GM12891 (cell line): Measurements from ENCODE around the gene LYPD8.

Experiments used
- DNase-seq: peaks from one replicate; pipeline ENCODE4 v3.0.0; 2011; ENCODE audit warnings: low spot score; ENCODE audit not compliant: insufficient read length
- FAIRE-seq: peaks from 2 replicates; lab custom pipeline; 2011; peaks lifted over from hg19 to GRCh38; lab: Jason Lieb, UNC
- PAX5 ChIP-seq: IDR thresholded peaks from 2 replicates; pipeline ENCODE4 v1.6.1; 2011; ENCODE audit warnings: low read length, moderate library complexity, mild to moderate bottlenecking; ENCODE audit not compliant: insufficient read depth, severe bottlenecking
- POLR2A ChIP-seq: IDR thresholded peaks from 2 replicates; pipeline ENCODE4 v1.6.1; 2011; ENCODE audit warnings: low read depth, low read length, control low read depth
- POLR2AphosphoS5 ChIP-seq: IDR thresholded peaks from 2 replicates; pipeline ENCODE4 v1.6.1; 2011; ENCODE audit warnings: low read depth, low read length, control low read depth
- POU2F2 ChIP-seq: IDR thresholded peaks from 2 replicates; pipeline ENCODE4 v1.6.1; 2011; ENCODE audit warnings: low read depth, mild to moderate bottlenecking, control low read depth, low read length, moderate library complexity
- SPI1 ChIP-seq: IDR thresholded peaks from 2 replicates; pipeline ENCODE4 v1.6.1; 2011; ENCODE audit warnings: low read depth, low read length, control low read depth
- TAF1 ChIP-seq: IDR thresholded peaks from 2 replicates; pipeline ENCODE4 v1.6.1; 2011; ENCODE audit warnings: low read depth, low read length, control low read depth

The LYPD8 gene

DNA sequence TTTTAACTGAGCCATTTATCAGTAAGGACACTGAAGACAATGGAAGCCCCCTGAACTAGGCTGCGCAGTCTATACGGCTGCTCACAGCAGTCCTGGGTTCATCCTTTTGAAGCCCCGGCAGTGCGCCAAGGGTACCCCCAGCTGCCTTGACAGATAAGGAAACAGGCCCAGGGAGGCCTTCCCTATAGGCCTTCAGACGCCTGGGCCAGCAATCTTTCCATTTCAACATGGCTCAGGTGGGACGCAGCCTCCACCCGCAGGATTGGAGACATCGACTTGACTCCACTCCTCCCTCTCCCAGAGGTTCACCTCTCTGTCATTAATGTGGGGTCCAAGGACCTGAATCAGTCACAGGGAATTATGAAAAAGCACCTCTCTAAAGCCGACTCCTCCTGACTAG, 2.8 kb upstream of the LYPD8 start:
- FAIRE-seq (no peak), DNase-seq (no peak)
- TF ChIP-seq PAX5: no peak
- TF ChIP-seq SPI1: no peak

DNA sequence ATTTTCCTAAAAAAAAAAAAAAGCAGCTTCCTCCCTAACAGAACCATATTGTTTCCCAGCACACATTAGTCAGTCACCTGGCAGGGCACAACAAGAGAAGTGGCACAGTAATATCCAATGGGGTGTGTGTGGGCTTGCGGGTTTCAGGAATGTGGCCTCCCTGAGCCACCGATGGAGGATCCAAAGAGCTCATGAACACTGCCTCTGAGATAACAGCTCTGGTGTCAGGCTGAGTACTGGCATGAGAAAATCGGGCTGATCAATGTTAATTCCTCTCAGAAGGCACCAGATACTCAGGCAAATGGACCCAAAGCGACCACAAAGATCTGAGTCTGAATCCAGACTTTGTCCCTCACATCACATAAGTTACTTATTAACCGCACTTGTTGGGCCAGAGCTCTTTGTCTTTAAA, 2.2 kb upstream of the LYPD8 start:
- TF ChIP-seq POLR2AphosphoS5 (no peak), POU2F2 (no peak), SPI1 (no peak), POLR2A (no peak), PAX5 (no peak), TAF1 (no peak)
- DNase-seq: no peak
- FAIRE-seq: no peak

DNA sequence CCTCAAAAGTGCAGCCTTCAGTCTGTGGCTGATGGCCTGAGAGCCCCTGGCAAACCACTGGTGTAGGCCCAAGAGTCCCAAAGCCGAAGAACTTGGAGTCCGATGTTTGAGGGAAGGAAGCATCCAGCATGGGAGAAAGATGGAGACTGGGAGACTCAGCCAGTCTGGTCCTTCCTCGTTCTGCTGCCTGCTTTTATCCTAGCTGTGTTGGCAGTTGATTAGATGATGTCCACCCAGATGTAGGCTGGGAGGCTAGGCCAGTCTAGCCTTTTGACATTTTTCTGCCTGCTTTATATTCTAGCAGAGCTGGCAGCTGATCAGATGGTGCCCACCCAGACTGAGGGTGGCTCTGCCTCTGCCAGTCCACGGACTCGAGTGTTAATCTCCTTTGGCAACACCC, 1.1 kb upstream of the LYPD8 start:
- no peak for TF ChIP-seq POLR2A
- TF ChIP-seq TAF1: no peak
- TF ChIP-seq SPI1: no peak
- no peak for TF ChIP-seq POLR2AphosphoS5
- no peak for TF ChIP-seq PAX5
- no peak for FAIRE-seq
- no peak for DNase-seq

DNA sequence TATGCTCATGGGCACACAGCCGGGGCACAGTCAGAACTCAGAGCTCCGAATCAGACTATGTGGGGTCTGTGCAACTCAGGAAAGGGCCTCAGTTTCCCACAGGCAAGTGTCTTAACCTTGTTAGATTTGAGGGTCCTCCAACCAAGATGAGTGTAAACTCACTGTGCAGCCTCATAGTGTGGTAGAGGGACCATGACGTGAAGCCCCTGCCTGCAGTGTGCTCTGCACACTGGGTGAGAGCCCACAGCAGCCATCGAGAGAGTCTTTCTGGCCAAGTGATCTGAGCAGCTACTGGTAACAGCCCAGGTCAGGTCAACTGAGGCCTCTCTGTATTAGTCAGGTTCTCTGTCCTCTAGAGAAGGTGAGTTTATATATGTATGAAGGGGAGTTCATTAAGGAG, 592 bp upstream of the LYPD8 start:
- FAIRE-seq: no peak
- no peak for DNase-seq
- TF ChIP-seq TAF1 (no peak), PAX5 (no peak), POLR2AphosphoS5 (no peak), POLR2A (no peak), POU2F2 (no peak), SPI1 (no peak)

DNA sequence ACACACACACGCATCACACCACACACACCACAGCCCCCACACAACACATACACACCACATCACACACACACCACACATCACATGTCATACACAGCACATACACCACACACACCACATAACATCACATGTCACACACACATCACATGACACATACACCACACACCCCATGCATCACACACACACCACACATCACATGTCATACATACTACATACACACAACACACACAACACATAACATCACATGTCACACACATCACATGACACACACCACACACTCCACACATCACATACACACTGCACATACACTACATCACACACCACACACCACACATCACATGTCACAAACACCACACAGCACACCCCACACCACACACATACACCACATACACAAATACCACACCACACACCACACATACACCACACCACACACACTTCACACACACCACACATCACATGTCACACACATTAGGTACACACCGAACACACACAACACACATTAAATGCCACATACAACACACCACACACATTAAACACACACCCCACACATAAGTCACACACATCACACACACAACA, 1.8 kb downstream of the LYPD8 start:
- DNase-seq: no peak
- no peak for FAIRE-seq
- TF ChIP-seq POLR2A (no peak), TAF1 (no peak), PAX5 (no peak), SPI1 (no peak), POU2F2 (no peak), POLR2AphosphoS5 (no peak)

DNA sequence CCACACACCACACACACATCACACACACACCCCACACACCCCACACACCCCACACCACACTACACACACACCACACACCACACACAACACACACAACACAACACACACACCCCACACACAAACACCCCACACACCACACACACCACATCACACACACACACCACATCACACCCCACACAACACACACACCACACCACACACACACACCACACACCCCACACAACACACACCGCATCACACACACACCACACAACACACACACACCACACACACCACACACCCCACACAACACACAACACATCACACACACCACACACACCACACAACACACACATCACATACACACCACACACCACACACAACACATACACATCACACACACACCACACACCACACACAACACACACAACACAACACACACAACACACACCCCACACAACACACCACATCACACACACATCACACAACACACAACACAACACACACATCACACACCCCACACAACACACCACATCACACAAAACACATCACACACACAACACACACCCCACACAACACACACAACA, 2.4 kb downstream of the LYPD8 start:
- TF ChIP-seq TAF1 (no peak), SPI1 (no peak), PAX5 (no peak), POLR2A (no peak), POLR2AphosphoS5 (no peak), POU2F2 (no peak)
- DNase-seq (no peak), FAIRE-seq (no peak)

DNA sequence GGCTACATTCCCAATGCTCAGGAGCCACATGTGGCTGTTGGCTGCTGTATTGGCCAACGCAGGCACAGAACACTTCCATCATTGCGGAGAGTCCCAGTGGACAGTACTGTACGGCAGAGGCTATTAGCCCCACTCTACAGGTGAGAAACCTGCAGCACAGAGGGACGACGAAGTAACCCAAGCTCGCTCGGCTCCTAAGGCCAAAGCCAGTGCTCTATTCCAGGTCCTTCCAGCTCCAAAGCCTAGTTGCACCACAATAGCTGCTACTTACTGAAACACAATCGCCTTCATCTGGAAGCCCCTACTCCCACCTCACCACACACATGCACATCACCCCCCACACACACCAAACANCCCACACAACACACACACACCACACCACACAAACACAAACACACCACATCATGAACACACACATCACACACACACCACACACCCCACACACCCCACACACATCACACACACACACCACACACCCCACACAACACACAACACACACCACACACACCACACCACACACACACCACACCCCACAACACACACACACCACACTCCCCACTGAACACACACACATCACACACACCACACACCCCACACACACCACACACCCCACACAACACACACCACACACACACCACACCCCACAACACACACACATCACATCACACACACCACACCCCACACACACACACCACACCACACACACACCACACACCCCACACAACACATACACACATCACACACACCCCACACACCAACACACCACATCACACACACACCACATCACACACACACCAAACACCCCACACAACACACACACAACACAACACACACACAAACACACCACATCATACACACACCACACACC, 3.2 kb downstream of the LYPD8 start:
- DNase-seq: no peak

DNA sequence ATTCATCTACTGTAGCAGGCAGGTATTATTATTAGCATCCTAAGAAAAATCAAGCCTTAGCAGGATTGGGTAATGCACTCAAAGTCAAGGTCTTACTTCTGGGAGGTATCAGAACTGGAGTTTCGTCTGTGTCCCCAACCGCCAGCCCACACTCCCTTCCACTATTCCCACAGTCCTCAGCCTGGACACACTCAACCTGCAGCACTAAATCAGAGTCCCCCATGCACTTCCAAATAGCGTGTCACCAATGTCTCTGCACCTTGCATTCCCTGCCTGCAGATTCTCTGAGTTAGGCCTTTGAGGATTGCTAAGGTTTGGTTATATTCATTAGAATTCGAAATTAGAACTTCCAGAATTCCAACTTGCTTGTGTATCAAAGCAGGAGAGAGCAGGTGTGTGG, 3.9 kb downstream of the LYPD8 start:
- TF ChIP-seq TAF1 (no peak), SPI1 (no peak), POLR2A (no peak), PAX5 (no peak), POLR2AphosphoS5 (no peak), POU2F2 (no peak)
- no peak for FAIRE-seq
- DNase-seq: no peak

More for the DNA sequence above, 3.2 kb downstream of the LYPD8 start:
- FAIRE-seq: no peak
- TF ChIP-seq POLR2AphosphoS5 (no peak), PAX5 (no peak)

DNA sequence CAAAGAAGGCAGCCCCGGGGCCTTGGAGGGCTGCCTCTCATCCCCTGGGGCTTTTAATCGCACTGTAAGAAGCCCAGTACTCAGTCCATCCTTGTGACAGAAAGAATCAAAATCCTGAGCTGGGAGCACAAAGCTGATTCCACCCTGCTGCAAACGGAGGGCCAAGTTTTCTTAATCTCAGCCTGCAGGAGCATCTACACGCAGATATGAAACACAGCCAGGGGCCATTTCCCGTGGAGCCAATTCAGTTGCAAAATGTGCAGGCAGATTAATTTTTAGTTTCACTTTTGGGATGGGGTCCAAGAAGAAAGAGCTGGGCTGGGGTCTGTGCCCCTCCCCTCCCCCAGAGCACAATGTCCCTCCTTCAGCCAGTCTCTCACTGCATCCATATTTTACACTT, 4.4 kb downstream of the LYPD8 start:
- no peak for TF ChIP-seq SPI1
- no peak for TF ChIP-seq POLR2A
- TF ChIP-seq POU2F2: no peak
- TF ChIP-seq TAF1: no peak
- TF ChIP-seq POLR2AphosphoS5: no peak
- TF ChIP-seq PAX5: no peak
- DNase-seq: no peak
- FAIRE-seq: no peak

DNA sequence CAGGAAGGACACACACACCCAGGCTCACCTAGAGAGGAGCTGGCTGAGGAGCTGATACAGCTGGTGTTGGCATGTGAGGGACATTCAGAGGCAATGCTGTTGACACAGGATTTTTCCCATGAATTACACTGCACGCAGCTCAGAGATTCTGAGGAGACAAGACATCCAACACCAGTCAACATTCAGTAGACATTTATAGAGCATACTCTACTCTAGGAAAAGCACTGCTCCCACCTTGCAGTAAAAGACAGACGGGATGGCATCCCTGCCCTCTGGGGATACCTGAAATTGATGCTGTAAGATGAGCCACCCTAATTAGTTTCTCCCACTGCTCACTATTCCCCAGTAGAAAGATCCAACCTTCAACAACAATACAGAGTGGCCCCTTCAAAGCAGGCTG, 5.1 kb downstream of the LYPD8 start:
- FAIRE-seq (no peak), DNase-seq (no peak)
- TF ChIP-seq POLR2AphosphoS5 (no peak), PAX5 (no peak), SPI1 (no peak), TAF1 (no peak), POLR2A (no peak), POU2F2 (no peak)
